Kidney epithelial cell (primary cell): ENCODE data around the gene NEURL4. TPM values are rescaled to one million over a fixed set of nuclear protein-coding genes. Genes with fewer than 3 reads are reported as not detected.

Experiments
- DNase-seq: peaks from one replicate; pipeline ENCODE4 v3.0.0-alpha.2; 2010; ENCODE audit warnings: low read depth
- H3K27me3 ChIP-seq: 2 replicates; pipeline ENCODE4 v1.6.0; 2011; ENCODE audit warnings: low read length; ENCODE audit not compliant: control insufficient read depth, insufficient read depth
- H3K36me3 ChIP-seq: 2 replicates; pipeline ENCODE4 v1.5.1; 2011; ENCODE audit warnings: low read length; ENCODE audit not compliant: control insufficient read depth, insufficient read depth
- H3K4me3 ChIP-seq: 2 replicates; pipeline ENCODE4 v1.5.1; 2011; ENCODE audit warnings: low read depth, mild to moderate bottlenecking, control low read depth, low read length
- total RNA-seq: library from RNA; depleted of rRNA; stranded (reverse); fragments of >200 nt; gene quantifications from 2 replicates; pipeline ENCODE4 v1.2.3, GENCODE V29; 2015
- TF ChIP-seq, protein P1 (sequence below): IDR thresholded peaks from 2 replicates; pipeline ENCODE4 v1.5.1; 2011; ENCODE audit warnings: mild to moderate bottlenecking, moderate library complexity, low read length, control low read depth, inconsistent platforms; ENCODE audit not compliant: insufficient read depth, poor library complexity, severe bottlenecking

Gene NEURL4
- total RNA-seq, 1 donor from 2014 or later = 16.3 TPM

DNA sequence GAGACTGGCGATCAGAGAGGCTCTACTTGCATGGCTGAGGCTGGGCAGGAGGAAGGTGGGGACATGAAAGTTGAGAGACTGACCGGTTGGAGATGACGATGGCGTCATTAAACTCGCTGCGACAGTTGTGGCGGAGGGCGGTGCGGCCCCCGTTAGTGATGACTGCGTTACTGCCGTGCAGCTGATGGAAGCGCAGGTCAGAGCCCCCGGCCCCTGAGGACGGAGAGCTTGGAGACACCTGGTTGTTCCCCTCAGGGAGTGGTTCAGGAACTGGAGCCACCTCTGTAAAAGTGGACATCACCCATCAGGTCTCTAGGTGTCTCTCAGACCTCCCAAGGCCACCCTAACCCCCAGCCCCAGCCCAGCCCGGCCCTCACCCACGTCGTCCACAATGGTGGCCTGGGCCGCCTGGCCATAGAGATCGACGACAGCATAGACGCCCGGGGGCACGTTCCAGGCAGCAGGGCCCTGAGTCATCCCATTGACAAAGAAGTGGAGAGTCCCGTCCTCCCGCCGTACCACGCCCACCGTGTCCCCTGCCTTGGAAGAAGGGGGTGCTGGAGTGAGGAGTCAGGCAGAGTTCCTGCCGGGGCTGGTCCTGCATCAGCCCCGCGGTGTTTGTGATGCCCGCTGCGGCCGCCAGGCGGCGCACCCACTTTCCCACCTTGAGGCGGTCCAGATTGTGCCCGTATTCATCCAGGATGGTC lies 5.3 kb downstream of the NEURL4 start:
- no peak for DNase-seq
- TF ChIP-seq, protein P1, sequence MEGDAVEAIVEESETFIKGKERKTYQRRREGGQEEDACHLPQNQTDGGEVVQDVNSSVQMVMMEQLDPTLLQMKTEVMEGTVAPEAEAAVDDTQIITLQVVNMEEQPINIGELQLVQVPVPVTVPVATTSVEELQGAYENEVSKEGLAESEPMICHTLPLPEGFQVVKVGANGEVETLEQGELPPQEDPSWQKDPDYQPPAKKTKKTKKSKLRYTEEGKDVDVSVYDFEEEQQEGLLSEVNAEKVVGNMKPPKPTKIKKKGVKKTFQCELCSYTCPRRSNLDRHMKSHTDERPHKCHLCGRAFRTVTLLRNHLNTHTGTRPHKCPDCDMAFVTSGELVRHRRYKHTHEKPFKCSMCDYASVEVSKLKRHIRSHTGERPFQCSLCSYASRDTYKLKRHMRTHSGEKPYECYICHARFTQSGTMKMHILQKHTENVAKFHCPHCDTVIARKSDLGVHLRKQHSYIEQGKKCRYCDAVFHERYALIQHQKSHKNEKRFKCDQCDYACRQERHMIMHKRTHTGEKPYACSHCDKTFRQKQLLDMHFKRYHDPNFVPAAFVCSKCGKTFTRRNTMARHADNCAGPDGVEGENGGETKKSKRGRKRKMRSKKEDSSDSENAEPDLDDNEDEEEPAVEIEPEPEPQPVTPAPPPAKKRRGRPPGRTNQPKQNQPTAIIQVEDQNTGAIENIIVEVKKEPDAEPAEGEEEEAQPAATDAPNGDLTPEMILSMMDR = peak; percentile 91
- H3K4me3 ChIP-seq = no peak overlapping the region
- H3K36me3 ChIP-seq = peaks cover 5% of the 10 kb centered on the region
- no peaks in the 10 kb centered on the region for H3K27me3 ChIP-seq

DNA sequence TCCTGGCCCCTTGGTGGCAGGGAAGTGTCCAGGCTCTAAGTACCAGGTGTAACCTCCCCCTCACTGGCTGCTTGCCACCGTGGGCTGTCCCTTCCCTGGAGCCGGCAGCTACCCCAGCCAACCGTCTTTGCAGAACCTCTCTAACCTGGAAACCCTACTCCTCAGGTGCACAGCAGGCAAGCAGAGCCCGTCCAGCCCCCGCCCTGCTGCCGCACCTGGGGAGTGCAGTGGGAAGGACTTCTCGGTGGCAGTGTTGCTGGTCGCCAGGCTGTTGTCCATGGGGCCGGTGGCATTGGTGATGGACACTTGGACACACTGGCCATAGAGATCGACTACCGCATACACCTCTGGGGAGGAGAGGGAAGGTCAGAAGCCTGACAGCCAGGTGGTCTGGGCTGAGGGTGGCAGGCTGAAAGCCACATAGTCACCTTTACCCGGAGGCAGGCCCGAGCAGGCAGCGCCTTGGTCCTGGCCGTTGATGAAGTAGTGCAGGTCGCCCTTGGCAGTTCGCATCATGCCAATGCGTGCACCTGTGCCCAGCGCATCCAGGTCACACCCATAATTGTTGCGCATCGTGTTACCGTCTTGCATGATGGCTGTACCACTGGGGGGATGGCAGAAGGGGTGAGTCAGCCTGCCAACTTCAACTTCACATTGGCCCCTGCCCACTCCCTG lies 6.5 kb downstream of the NEURL4 start:
- TF ChIP-seq, protein P1 = no peak
- H3K27me3 ChIP-seq = no peaks in the 10 kb centered on the region
- H3K4me3 ChIP-seq = no peak overlapping the region
- H3K36me3 ChIP-seq = peaks cover 5% of the 10 kb centered on the region
- no peak for DNase-seq

DNA sequence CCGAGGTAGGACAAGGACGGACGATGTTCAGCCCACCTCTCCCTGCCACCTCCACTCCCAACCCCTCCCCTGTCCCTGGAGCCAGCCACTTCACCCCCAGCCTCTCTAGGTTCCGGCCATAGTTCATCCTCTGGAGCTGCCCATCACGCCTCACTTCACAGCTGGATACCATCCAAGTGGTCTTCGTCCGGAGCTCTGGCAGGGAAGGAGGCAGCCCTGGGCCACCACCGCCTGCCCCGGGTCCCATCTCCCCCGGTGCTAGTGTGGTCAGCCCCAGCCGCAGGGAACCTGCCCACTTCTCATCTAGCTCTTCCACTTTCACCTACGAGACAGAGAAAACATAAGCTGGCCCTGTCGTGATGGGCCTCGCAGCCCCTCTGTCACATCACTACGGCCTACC lies 7.7 kb downstream of the NEURL4 start:
- Histone ChIP-seq H3K27me3 (no peaks in the 10 kb centered on the region), H3K36me3 (peaks cover 5% of the 10 kb centered on the region), H3K4me3 (no peak overlapping the region)
- DNase-seq = no peak
- TF ChIP-seq, protein P1 = no peak

DNA sequence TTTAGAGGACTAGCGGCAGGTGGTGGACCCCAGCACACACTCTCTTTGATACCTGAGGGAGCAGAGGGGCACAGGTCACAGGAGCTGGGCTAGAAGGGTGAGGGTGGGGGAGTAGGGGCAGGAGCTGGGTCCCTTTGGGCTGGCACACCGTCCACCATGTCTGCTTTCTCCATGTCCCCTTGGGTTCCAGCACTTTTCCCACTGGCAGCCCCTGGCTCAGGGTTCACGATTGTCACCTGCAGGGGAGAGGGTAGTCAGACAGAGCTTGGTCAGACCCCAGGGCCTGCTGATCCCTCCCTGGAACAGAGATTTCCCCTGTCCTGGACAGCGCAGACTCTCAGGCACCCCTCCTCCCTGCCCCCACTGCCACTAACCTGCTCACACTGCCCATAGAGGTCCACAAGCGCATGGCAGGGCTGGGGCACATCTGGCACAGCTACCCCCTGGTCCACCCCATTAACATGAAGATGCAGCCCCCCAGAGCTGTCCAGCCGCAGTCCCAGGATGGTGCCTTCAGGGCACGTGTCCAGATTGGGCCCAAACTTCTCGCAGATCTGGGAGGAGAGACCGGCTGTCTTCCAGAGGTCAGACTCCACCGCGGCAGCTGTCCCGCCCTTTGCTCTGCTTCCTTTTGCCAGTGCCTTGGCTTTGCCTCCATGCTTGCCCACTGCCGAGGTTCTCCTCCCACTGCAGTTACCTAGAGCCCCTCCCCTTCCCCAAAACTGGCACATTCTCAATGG lies 10.8 kb downstream of the NEURL4 start:
- H3K36me3 ChIP-seq = peaks cover 4% of the 10 kb centered on the region
- TF ChIP-seq, protein P1 = no peak

DNA sequence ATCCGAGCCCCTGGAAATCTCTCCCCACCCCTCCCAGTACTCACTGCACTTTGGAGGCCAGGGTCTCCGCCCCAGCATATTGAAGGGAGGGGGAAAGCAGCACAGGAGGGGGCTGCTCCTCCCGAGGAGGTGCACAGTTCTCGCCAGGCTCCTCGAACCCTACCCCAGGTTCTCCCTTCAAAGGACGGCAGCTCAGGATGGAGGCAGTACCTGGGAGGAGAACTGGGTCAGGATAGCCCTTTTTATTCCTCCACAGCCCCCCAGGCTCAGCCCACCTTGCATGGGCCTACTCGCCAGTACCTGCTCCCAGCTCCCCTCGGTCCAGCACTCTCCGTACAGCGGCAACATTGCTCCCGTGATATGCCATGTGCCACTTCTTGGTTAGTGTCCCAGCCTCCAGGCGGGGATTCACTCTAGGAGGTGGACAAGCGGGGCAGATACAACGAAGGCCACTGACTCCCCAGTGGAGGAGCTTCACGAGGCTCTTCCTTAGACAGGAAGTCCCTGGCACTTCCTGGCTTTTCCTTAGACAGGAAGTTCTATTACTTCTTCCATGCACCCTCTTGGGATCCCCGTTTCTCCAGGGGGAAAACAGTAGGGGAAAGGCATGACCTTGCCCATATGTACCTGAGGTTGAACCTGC lies 11.9 kb downstream of the NEURL4 start:
- DNase-seq = no peak
- Histone ChIP-seq H3K27me3 (no peaks in the 10 kb centered on the region), H3K36me3 (peaks cover 6% of the 10 kb centered on the region), H3K4me3 (no peak overlapping the region)
- TF ChIP-seq, protein P1 = no peak

More for the DNA sequence above, 10.8 kb downstream of the NEURL4 start:
- no peaks in the 10 kb centered on the region for H3K27me3 ChIP-seq
- no peak overlapping the region for H3K4me3 ChIP-seq
- DNase-seq = no peak
